Measurements from ENCODE around the gene IFITM10.

IFITM10 gene

GRCh38 chr11:1734641-1735081 lies 15.7 kb downstream of the IFITM10 start:
- Histone ChIP-seq H3K36me3 (ENCODE audit: insufficient read depth, low read length) (no peaks in the 10 kb centered on the region), H3K9ac (ENCODE audit: insufficient read length) (no peak overlapping the region), H3K27ac (no peak overlapping the region), H3K9me3 (ENCODE audit: low read depth, low read length) (no peaks in the 10 kb centered on the region), H3K4me3 (no peak overlapping the region)
- no peak for TF ChIP-seq POLR2AphosphoS5 (IDR thresholded peaks at IDR 0.05; ENCODE audit: borderline replicate concordance, low read depth, low read length)
- no peak for TF ChIP-seq EZH2 (IDR thresholded peaks at IDR 0.05)
- TF ChIP-seq FOXP2 (optimal IDR thresholded peaks at IDR 0.05; ENCODE audit: control extremely low read depth, extremely low read length, insufficient read depth): no peak
- DNase-seq (ENCODE audit: low read depth, low spot score): no peak

- DNase-seq (ENCODE audit: low read depth, low spot score): no peak
- no peak overlapping the region for H3K27ac ChIP-seq
- H3K4me3 ChIP-seq: no peak overlapping the region
- no peaks in the 10 kb centered on the region for H3K36me3 ChIP-seq (ENCODE audit: insufficient read depth, low read length)
- H3K9me3 ChIP-seq (ENCODE audit: low read depth, low read length): no peaks in the 10 kb centered on the region
- TF ChIP-seq EZH2 (IDR thresholded peaks at IDR 0.05): no peak
- TF ChIP-seq POLR2AphosphoS5 (IDR thresholded peaks at IDR 0.05; ENCODE audit: borderline replicate concordance, low read depth, low read length): no peak
- no peak for TF ChIP-seq FOXP2 (optimal IDR thresholded peaks at IDR 0.05; ENCODE audit: control extremely low read depth, extremely low read length, insufficient read depth)
- H3K9ac ChIP-seq (ENCODE audit: insufficient read length): no peak overlapping the region
Measured at GRCh38 chr11:1733716-1734640, 16.4 kb downstream of the IFITM10 start.

DNA sequence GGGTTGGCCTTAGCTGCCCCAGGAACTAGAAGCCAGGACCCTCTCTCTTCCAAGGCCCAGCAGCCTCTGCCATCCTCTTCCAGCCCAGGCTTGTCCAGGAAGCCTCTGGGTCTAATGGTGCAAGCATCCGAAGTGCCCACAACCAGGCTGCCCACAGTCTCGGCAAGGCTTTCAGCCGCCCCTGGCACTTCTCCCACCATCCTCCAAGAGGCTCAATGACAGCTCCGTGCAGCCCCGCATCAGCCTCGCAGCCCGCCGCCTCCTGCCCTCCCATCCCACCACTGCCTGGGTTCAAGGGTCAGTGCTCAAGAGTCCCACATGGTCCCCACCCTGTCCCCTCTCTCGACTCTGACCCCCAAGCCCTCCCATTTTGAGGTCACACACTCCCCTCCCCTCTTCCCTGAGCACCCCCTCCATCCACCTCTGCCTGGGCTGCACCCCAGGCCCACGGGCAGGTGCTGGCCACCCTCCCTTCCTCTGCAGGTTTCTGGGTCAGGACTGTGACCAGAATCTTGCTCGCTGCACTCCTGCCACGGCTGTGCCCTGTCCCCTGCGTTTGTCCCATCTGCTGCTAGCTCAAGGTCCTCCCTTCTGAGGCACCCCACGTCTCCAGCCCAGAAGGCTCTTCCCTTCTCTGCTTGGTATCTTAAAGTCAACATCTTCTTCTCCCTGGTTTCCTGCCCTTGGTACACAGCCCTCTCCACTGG lies 17.2 kb downstream of the IFITM10 start:
- Histone ChIP-seq H3K36me3 (ENCODE audit: insufficient read depth, low read length) (no peaks in the 10 kb centered on the region), H3K9ac (ENCODE audit: insufficient read length) (no peak overlapping the region), H3K4me3 (no peak overlapping the region), H3K9me3 (ENCODE audit: low read depth, low read length) (no peaks in the 10 kb centered on the region), H3K27ac (no peak overlapping the region)
- DNase-seq (ENCODE audit: low read depth, low spot score): no peak
- TF ChIP-seq FOXP2 (optimal IDR thresholded peaks at IDR 0.05; ENCODE audit: control extremely low read depth, extremely low read length, insufficient read depth) (no peak), EZH2 (IDR thresholded peaks at IDR 0.05) (no peak), POLR2AphosphoS5 (IDR thresholded peaks at IDR 0.05; ENCODE audit: borderline replicate concordance, low read depth, low read length) (no peak)

- H3K4me3 ChIP-seq: no peak overlapping the region
- TF ChIP-seq POLR2AphosphoS5 (IDR thresholded peaks at IDR 0.05; ENCODE audit: borderline replicate concordance, low read depth, low read length) (no peak), EZH2 (IDR thresholded peaks at IDR 0.05) (no peak), FOXP2 (optimal IDR thresholded peaks at IDR 0.05; ENCODE audit: control extremely low read depth, extremely low read length, insufficient read depth) (no peak)
- no peak overlapping the region for H3K9ac ChIP-seq (ENCODE audit: insufficient read length)
- H3K9me3 ChIP-seq (ENCODE audit: low read depth, low read length): no peaks in the 10 kb centered on the region
- H3K27ac ChIP-seq: no peak overlapping the region
- no peaks in the 10 kb centered on the region for H3K36me3 ChIP-seq (ENCODE audit: insufficient read depth, low read length)
- no peak for DNase-seq (ENCODE audit: low read depth, low spot score)
Measured at GRCh38 chr11:1732418-1733008, 17.9 kb downstream of the IFITM10 start.

DNA sequence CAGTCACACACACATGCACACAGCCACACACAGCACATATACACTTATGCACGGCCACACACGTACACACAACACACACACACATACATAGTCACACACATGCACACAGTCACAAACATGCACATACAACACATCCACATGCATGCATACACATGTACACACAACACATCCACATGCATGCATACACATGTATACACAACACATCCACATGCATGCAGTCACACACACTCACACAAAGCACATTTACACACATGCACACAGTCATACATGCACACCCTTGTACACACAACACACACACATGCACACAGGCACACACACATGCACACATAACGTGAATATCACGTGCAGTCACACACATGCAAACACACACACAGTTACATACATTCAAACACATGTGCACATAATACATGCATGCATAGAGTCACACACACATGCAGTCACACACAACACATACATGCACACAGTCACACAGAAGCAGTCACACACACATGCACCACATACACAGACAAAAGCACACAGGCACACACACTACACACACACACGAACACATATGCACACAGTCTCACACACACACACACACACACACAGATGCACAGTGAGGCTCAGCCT lies 18.8 kb downstream of the IFITM10 start:
- no peaks in the 10 kb centered on the region for H3K9me3 ChIP-seq (ENCODE audit: low read depth, low read length)
- no peak overlapping the region for H3K9ac ChIP-seq (ENCODE audit: insufficient read length)
- H3K27ac ChIP-seq: no peak overlapping the region
- TF ChIP-seq FOXP2 (optimal IDR thresholded peaks at IDR 0.05; ENCODE audit: control extremely low read depth, extremely low read length, insufficient read depth) (no peak), EZH2 (IDR thresholded peaks at IDR 0.05) (no peak), POLR2AphosphoS5 (IDR thresholded peaks at IDR 0.05; ENCODE audit: borderline replicate concordance, low read depth, low read length) (no peak)
- no peak overlapping the region for H3K4me3 ChIP-seq
- H3K36me3 ChIP-seq (ENCODE audit: insufficient read depth, low read length): no peaks in the 10 kb centered on the region
- DNase-seq (ENCODE audit: low read depth, low spot score): no peak

GRCh38 chr11:1730059-1730629 lies 20.3 kb downstream of the IFITM10 start:
- H3K36me3 ChIP-seq (ENCODE audit: insufficient read depth, low read length): no peaks in the 10 kb centered on the region
- H3K9ac ChIP-seq (ENCODE audit: insufficient read length): no peak overlapping the region
- H3K4me3 ChIP-seq: no peak overlapping the region
- no peak overlapping the region for H3K27ac ChIP-seq
- no peaks in the 10 kb centered on the region for H3K9me3 ChIP-seq (ENCODE audit: low read depth, low read length)
- TF ChIP-seq POLR2AphosphoS5 (IDR thresholded peaks at IDR 0.05; ENCODE audit: borderline replicate concordance, low read depth, low read length) (no peak), FOXP2 (optimal IDR thresholded peaks at IDR 0.05; ENCODE audit: control extremely low read depth, extremely low read length, insufficient read depth) (no peak), EZH2 (IDR thresholded peaks at IDR 0.05) (no peak)
- no peak for DNase-seq (ENCODE audit: low read depth, low spot score)

GRCh38 chr11:1729692-1730011 lies 20.7 kb downstream of the IFITM10 start:
- Histone ChIP-seq H3K27ac (no peak overlapping the region), H3K36me3 (ENCODE audit: insufficient read depth, low read length) (no peaks in the 10 kb centered on the region), H3K4me3 (no peak overlapping the region), H3K9me3 (ENCODE audit: low read depth, low read length) (no peaks in the 10 kb centered on the region), H3K9ac (ENCODE audit: insufficient read length) (no peak overlapping the region)
- DNase-seq (ENCODE audit: low read depth, low spot score): no peak
- TF ChIP-seq EZH2 (IDR thresholded peaks at IDR 0.05) (no peak), POLR2AphosphoS5 (IDR thresholded peaks at IDR 0.05; ENCODE audit: borderline replicate concordance, low read depth, low read length) (no peak), FOXP2 (optimal IDR thresholded peaks at IDR 0.05; ENCODE audit: control extremely low read depth, extremely low read length, insufficient read depth) (no peak)

Measured in SK-N-MC (cell line).